ENCODE measurements around the gene LYVE1. TPM values are rescaled to one million over a fixed set of nuclear protein-coding genes. Genes with fewer than 3 reads are reported as not detected.

LYVE1 gene
- total RNA-seq, 2 donors from 2014 or later: not detected

GRCh38 chr11:10515418-10515817 lies 53.0 kb downstream of the LYVE1 start:
- TF ChIP-seq CTCF (conservative IDR thresholded peaks at IDR 0.05): no peak
- no peaks in the 10 kb centered on the region for H3K9me3 Mint-ChIP-seq
- Histone ChIP-seq H3K36me3 (ENCODE audit: control insufficient read depth, insufficient read depth, low read length) (peaks cover 24% of the 10 kb centered on the region), H3K9ac (ENCODE audit: extremely low read depth, low read length, poor library complexity, severe bottlenecking) (no peak overlapping the region), H3K4me3 (ENCODE audit: low read length) (no peak overlapping the region), H3K9me3 (ENCODE audit: control insufficient read depth, low read length) (no peaks in the 10 kb centered on the region), H3K4me1 (ENCODE audit: control insufficient read depth, insufficient read depth, low read length) (peaks cover 4% of the 10 kb centered on the region), H3K27ac (ENCODE audit: low read depth, low read length) (no peak overlapping the region), H3K27me3 (ENCODE audit: control insufficient read depth, insufficient read depth, low read length, poor library complexity, severe bottlenecking) (no peaks in the 10 kb centered on the region)
- no peaks in the 10 kb centered on the region for H3K4me1 Mint-ChIP-seq
- H3K36me3 Mint-ChIP-seq (ENCODE audit: low read depth): peaks cover 6% of the 10 kb centered on the region
- 98 to 100% methylated on average over 1 to 3 of the region's 3 CpGs for WGBS, 2 experiments (ENCODE audit: insufficient coverage in 1 of 2, insufficient read length in 1 of 2)
- DNase-seq: no peak
- H3K27ac Mint-ChIP-seq: no peak overlapping the region
- H3K4me3 Mint-ChIP-seq: no peak overlapping the region
- no peaks in the 10 kb centered on the region for H3K27me3 Mint-ChIP-seq (ENCODE audit: insufficient read depth)

- Histone ChIP-seq H3K36me3 (ENCODE audit: control insufficient read depth, insufficient read depth, low read length) (peaks cover 22% of the 10 kb centered on the region), H3K9ac (ENCODE audit: extremely low read depth, low read length, poor library complexity, severe bottlenecking) (no peak overlapping the region), H3K9me3 (ENCODE audit: control insufficient read depth, low read length) (no peaks in the 10 kb centered on the region), H3K27me3 (ENCODE audit: control insufficient read depth, insufficient read depth, low read length, poor library complexity, severe bottlenecking) (no peaks in the 10 kb centered on the region), H3K4me3 (ENCODE audit: low read length) (no peak overlapping the region), H3K4me1 (ENCODE audit: control insufficient read depth, insufficient read depth, low read length) (peaks cover 4% of the 10 kb centered on the region), H3K27ac (ENCODE audit: low read depth, low read length) (no peak overlapping the region)
- no peaks in the 10 kb centered on the region for H3K9me3 Mint-ChIP-seq
- no peaks in the 10 kb centered on the region for H3K4me1 Mint-ChIP-seq
- WGBS, 2 experiments (ENCODE audit: insufficient coverage in 1 of 2, insufficient read length in 1 of 2): 98% methylated on average over 2 of the region's 2 CpGs; no CpG with 5 or more reads in 1 of the 2 experiments
- H3K27ac Mint-ChIP-seq: no peak overlapping the region
- no peaks in the 10 kb centered on the region for H3K27me3 Mint-ChIP-seq (ENCODE audit: insufficient read depth)
- H3K36me3 Mint-ChIP-seq (ENCODE audit: low read depth): peaks cover 6% of the 10 kb centered on the region
- no peak overlapping the region for H3K4me3 Mint-ChIP-seq
- no peak for DNase-seq
- TF ChIP-seq CTCF (conservative IDR thresholded peaks at IDR 0.05): no peak
Observed at GRCh38 chr11:10514709-10515108, 53.8 kb downstream of the LYVE1 start.

- peaks cover 4% of the 10 kb centered on the region for H3K4me1 ChIP-seq (ENCODE audit: control insufficient read depth, insufficient read depth, low read length)
- peaks cover 6% of the 10 kb centered on the region for H3K36me3 Mint-ChIP-seq (ENCODE audit: low read depth)
- no peak overlapping the region for H3K27ac Mint-ChIP-seq
- no peaks in the 10 kb centered on the region for H3K9me3 ChIP-seq (ENCODE audit: control insufficient read depth, low read length)
- H3K4me3 Mint-ChIP-seq: no peak overlapping the region
- no peak overlapping the region for H3K4me3 ChIP-seq (ENCODE audit: low read length)
- H3K9ac ChIP-seq (ENCODE audit: extremely low read depth, low read length, poor library complexity, severe bottlenecking): no peak overlapping the region
- H3K27ac ChIP-seq (ENCODE audit: low read depth, low read length): no peak overlapping the region
- 80 to 100% methylated on average over 1 to 2 of the region's 2 CpGs for WGBS, 2 experiments (ENCODE audit: insufficient coverage in 1 of 2, insufficient read length in 1 of 2)
- H3K27me3 ChIP-seq (ENCODE audit: control insufficient read depth, insufficient read depth, low read length, poor library complexity, severe bottlenecking): no peaks in the 10 kb centered on the region
- no peak for DNase-seq
- H3K4me1 Mint-ChIP-seq: no peaks in the 10 kb centered on the region
- no peaks in the 10 kb centered on the region for H3K27me3 Mint-ChIP-seq (ENCODE audit: insufficient read depth)
- H3K9me3 Mint-ChIP-seq: no peaks in the 10 kb centered on the region
- TF ChIP-seq CTCF (conservative IDR thresholded peaks at IDR 0.05): peak; percentile 61
- peaks cover 17% of the 10 kb centered on the region for H3K36me3 ChIP-seq (ENCODE audit: control insufficient read depth, insufficient read depth, low read length)
Observed at GRCh38 chr11:10514202-10514601, 54.3 kb downstream of the LYVE1 start.

All from endodermal cell (in vitro differentiated cells).